Measurements from ENCODE around the gene KIF5C.

KIF5C gene

DNA sequence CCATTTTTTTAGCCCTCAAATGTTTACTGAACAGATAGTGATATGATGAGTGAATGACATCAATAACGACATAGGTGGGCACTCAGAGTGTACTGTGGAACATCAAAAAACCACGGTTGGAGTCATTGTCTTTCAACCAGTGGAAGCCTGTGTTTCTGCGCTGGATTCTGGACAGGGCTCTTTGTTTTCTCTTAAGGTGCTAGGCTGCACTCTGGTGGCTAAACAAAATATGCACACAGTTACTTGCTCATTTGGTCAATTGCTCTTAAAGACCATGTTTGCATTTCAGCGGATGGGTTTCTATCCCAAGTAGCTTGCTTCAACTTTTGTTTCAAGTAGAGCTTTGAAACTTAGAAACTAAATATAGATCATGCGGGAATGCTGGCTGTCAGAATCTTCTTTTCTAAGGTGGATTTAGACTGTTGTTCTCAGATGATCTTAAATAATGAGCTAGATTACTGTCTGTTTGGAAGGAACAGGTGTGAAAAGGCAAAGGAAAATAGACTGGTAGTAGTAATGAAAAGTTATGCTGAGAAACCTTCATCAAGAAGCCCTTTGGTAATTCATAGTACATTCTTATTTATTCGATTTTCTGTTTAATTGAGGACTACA lies 115.0 kb downstream of the KIF5C start:
- peak; percentile 78 for DNase-seq (ENCODE audit: low spot score)

- DNase-seq (ENCODE audit: low spot score), result no peak
Measured at GRCh38 chr2:148990968-148991367, 115.9 kb downstream of the KIF5C start.

DNA sequence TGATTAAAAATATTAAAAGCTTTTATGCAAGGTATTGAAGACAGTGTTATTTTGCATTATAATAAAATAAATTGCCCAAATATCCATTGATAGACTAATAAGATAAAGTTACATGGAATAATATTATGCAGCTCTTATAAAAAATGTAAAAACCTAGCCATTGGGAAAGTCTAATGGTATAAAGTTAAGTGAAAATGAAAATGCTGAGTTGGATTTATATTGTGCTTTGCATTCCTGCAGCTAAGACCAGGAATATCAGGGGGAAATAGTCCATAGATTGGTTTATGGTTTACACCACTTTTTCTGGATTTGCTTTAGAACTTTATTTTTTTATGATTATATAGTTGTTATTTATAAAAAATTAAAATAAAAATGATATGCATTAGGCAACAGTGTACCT lies 117.4 kb downstream of the KIF5C start:
- no peak for DNase-seq (ENCODE audit: low spot score)

GRCh38 chr2:148993351-148993750 lies 118.3 kb downstream of the KIF5C start:
- DNase-seq (ENCODE audit: low spot score), result no peak

DNA sequence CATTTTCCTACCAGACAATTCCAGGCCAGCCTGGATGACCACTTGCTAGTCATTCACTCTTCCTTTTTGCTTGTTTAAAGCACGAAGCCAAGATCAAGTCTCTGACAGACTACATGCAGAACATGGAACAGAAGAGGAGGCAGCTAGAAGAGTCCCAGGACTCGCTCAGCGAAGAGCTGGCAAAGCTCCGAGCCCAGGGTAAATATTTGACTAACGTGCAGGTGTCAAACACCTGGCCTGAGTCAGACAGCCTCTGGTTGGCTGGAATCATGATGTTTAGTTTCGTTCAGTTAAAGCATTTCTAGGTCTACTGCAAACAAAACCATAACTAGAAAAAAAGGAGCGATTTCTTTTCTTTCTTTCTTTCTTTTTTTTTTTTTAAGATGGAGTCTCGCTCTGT lies 119.3 kb downstream of the KIF5C start:
- DNase-seq (ENCODE audit: low spot score), result no peak

DNA sequence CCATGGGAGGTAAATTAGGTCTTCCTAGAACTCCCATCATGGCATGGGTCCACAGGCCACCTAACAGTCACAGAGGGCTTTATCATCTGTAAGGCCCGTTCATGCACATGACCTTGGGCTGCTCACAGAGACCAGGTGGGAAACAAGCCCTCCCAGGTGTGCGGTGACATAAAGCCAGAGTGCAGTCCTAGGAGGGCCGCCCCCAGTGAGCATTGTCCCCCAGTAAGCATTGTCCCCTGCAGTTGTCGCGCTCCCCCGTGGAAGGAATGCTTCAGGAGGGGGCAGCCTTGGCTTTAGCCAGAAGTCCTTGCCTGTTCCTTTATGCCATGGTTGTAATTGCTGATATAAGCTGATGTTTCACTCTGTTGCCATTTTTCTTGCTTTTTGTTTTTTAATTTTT lies 121.8 kb downstream of the KIF5C start:
- no peak for DNase-seq (ENCODE audit: low spot score)

DNA sequence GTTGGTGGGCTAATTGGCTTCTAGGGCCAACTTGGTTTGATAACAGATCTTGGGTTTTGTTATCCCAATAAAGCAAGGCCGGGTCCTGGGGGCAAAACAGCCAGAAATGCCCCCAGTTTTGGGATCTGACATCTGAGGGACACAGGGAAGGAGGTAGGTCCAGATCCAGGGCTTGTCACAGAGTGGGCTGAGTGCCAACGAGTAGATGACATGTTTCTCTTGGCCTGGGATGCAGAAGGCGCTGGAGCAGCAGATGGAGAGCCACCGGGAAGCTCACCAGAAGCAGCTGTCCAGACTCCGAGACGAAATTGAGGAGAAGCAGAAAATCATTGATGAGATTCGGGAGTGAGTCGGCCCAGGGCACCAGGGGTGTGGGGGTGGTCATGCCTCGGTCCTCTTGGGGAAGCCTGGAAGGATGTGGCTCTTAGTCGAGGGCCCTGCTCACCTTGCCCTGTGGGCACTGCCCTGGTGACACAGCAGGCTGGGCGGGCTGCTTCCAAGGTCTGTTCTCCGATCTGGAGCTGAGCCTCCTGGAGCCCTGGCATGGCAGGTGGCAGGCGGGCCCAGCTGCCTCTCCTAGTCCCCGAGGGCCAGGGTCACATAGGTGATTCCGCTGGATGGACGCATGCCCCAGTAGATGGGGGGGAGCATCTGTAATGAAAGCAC lies 123.3 kb downstream of the KIF5C start:
- no peak for DNase-seq (ENCODE audit: low spot score)

DNA sequence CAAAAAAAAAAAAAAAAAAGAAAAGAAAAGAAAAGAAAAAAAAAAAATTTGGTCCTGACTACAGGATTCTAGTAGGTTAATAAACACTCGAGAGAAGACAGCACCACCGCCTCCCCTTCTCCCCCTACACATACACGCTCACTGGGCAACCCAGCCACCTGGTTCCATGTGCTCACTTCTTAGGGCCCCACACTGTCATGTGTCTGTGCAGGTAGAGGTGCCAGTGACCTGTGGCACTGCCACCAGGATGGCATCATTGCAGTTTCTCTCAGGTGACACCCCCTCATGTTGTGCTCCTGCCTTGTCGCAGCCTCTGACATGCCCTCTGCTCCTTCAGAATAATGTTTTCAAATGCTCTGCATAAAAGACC lies 123.8 kb downstream of the KIF5C start:
- DNase-seq (ENCODE audit: low spot score), result no peak

DNA sequence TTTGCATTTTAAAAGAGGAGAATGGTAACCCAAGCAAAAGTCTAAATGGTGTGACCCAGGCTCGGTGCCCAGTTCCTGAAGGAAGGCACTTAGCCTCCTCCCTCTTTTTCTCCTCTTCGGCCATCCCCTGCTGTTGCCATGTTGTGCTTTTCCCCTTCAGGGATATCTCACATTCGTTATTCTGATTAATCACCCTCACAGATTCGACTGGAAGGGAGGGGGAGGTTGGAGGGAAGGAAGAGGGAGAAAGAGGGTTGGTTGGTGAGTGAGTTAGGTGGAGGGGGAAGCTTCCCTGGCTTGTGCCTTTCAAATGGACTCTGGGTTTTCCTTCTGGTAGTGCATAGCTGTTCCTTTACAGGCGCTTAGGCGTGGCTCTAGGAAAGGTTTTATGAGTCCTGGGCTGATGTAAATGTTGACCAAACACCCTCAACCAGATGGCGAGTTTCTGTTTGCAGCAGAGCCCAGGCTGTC lies 124.5 kb downstream of the KIF5C start:
- no peak for DNase-seq (ENCODE audit: low spot score)

- no peak for DNase-seq (ENCODE audit: low spot score)
Measured at GRCh38 chr2:149000158-149000938, 125.3 kb downstream of the KIF5C start.

GRCh38 chr2:149001496-149001895 lies 126.5 kb downstream of the KIF5C start:
- DNase-seq (ENCODE audit: low spot score), result no peak

GRCh38 chr2:149002378-149002890 lies 127.4 kb downstream of the KIF5C start:
- DNase-seq (ENCODE audit: low spot score), result no peak

DNA sequence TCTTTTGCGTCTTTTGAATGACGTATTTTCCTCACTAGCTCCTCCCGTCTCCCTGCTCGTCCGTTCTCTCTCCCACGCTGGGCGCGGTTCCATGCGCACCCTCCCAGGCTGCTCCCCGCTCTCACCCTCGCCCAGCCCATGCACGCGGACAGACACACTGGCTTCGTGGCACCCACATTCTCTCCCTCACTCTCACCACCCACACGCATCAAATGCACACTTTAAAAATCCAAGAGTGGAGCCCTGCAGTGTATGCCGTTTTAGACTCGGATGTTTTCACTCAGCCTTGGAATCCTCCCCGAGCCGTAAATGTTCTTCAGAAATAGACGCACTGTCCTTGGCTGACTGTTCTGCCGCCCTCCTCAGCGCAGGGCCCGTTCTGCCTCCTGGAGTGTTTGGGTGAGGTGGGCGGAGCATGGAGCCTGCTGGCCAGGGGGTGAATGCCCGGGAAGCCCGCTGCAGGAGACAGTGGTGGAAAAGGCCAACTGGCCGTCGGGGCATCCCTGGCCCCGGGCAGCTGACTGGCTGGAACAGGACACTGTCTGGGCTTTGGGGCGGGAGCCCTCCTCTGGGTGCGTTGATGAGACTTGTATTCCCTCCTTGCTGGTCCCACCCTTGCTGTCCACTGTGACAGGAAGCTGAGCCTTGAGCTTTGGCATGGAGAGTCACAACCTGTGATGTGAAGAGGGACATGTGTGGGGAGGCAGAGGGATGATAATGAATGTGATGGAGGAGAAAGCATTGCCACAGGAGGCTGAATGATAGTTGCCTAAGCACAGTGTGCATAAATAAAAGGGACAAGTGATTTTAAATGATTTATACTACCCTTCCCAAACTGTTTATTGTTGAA lies 128.1 kb downstream of the KIF5C start:
- DNase-seq (ENCODE audit: low spot score), result no peak

DNA sequence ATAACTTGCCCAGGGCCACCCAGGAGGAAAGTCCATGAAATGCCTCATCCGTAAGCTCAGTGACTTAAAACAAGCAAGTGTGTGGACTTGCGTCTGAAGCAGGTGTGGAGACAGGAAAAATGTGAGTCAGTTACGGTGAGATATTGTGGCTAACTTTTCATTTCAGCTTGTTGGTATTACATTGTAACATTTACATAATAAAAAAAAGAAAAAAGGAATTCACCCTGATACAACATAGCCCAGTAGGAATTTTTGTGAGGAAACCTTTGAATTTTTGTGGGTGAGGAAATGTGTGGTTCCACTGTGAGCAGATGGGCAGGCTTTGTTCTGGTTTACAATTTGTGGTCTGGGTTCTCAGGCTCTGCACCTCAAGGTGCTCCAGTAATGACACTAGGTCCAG lies 129.8 kb downstream of the KIF5C start:
- DNase-seq (ENCODE audit: low spot score), result no peak

DNA sequence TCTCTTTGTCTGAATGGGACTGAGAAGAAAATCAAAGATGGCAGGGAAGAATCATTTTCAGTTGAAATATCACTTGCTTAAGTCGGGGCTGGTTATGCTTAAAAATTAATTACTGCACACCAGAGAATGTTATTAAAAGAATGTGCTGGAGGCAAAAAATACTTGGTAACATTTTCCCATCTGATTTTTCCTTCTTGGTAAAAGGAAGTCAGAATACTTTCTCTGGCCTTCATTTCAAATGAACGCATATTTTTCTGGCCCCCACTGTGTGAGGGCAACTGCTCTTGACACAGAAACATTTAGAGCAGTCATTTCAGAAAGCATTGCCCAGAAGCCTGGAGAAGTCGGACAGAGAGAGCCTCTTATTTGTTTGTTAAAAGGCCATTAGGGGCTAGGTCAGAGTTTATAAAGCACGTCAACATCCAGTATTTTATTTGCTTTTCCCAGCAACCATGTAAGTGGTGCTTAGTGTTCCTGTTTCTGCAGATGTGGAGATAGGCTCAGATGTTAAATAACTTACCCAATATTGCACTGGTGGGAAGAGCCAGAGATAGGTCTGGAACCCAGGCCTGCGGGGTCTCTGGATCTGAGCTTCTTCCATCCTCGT lies 130.5 kb downstream of the KIF5C start:
- no peak for DNase-seq (ENCODE audit: low spot score)

DNA sequence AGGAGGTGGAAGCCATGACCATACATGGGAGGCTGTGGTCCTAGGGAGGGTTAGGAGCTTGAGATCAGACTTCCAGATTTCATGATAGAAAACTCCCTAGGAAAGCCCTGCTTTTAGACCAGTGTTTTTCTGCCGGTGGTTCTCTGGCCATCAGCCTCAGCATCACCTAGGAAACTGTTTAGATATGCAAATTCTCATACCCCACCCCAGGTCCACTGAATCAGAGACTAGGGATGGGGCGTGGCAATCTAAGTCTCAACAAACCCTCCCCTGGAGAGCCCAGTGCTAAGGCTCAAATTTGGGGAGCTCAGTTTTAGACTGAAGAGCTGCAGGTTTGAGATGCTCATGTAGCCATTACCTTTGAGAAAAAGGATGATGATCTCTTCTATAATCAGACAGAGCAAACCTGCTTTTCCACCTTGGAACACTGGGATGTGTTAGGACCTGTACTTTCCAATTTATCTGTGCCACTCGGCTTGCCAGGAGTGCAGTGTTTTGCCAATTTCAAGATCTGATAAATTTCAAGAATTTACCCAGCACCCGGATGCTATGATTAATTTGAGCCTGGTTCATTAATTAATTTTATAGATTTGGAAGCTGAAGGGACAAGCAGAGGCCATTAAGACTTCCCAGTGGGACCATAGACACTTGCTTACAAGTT lies 132.0 kb downstream of the KIF5C start:
- DNase-seq (ENCODE audit: low spot score), result no peak

GRCh38 chr2:149008381-149008780 lies 133.4 kb downstream of the KIF5C start:
- DNase-seq (ENCODE audit: low spot score), result no peak

DNA sequence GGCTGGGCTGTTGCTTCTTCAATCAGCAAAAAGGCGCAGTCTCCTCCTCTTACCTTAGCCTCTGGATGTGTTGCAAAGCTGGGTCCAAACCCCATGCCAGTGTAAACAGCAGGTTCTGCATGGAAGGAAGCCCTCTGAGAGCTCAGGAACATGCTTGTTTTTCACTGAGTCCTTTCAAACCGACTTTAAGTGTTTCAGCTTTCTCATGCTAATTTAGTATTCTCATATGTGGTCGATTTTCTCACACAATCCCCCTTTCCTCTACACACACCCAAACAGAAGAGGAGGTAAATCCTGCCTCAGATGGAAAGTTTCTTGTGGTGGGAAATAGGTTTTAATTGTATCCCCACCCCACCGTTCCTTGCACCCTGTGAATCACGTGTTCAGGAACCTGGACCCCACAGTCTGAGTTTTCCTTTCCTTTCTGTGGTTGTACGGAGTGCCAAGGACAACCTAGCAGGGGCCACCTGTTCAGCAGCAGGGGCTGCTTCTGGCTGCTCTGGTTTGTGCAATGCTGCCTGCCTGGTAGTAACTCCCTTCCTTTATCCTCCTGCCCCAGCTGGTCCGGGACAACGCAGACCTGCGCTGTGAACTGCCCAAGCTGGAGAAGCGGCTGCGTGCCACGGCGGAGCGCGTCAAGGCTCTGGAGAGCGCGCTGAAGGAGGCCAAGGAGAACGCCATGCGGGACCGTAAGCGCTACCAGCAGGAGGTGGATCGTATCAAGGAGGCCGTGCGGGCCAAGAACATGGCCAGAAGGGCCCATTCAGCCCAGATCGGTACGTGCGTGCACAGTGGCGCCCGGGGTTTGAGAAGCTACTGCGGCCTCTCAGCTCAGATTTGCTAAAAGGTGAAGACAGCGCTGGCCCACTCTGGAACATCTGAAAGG lies 134.8 kb downstream of the KIF5C start:
- DNase-seq (ENCODE audit: low spot score), result no peak

GRCh38 chr2:149012545-149012944 lies 137.5 kb downstream of the KIF5C start:
- no peak for DNase-seq (ENCODE audit: low spot score)

GRCh38 chr2:149015501-149015900 lies 140.5 kb downstream of the KIF5C start:
- no peak for DNase-seq (ENCODE audit: low spot score)
